Cardiac fibroblast (primary cell): ENCODE measurements around the gene ENTPD8.

Experiments used
- DNase-seq, 2 donors: peaks; one replicate each; pipeline versions ENCODE4 v3.0.0 to v3.0.0-alpha.2; 2010; ENCODE audit warnings: low read depth in 2 of 2
- H3K4me3 ChIP-seq, 2 donors: replicated peaks in 1 of 2; 1 replicate in 1 of 2; 2 replicates in 1 of 2; pipeline ENCODE4 v1.5.1; 2011; ENCODE audit warnings: low read depth in 2 of 2, low read length in 2 of 2, mild to moderate bottlenecking in 2 of 2, moderate library complexity in 1 of 2
- TF ChIP-seq, protein P1 (sequence below): IDR thresholded peaks from one replicate; pipeline ENCODE4 v1.5.1; 2011; ENCODE audit warnings: low read depth, mild to moderate bottlenecking, low read length, inconsistent platforms

ENTPD8 gene

DNA sequence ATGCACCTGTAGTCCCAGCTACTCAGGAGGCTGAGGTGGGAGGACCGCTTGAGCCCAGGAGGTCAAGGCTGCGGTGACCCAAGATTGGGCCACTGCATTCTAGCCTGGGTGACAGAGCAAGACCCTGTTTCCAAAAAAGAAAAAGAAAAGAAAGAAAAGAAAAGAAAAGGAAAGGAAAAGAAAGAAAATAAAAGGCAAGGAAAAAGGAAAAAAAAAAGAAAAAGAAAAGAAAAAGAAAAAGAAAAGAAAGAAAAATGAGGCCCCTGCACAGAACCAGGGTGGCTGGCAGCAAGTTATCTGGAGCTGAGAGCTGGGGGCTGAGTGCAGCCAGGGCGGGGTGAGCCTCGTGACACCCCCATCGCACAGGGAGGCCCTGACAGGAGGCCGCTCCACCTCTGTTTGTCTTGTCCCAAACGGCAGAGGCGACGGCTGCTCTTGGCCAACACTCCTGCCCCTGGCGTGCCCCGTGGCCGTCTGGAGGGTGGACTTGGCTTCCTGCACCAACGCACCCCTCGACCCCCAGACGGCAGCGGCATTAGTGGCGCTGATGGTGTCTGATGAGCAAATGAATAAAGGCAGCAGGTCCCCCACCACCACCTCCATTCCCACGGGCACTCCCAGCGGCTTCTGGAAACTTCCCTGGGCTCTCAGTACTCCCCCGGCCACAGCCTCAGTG lies 34.9 kb downstream of the ENTPD8 start:
- no peak overlapping the region for H3K4me3 ChIP-seq

DNA sequence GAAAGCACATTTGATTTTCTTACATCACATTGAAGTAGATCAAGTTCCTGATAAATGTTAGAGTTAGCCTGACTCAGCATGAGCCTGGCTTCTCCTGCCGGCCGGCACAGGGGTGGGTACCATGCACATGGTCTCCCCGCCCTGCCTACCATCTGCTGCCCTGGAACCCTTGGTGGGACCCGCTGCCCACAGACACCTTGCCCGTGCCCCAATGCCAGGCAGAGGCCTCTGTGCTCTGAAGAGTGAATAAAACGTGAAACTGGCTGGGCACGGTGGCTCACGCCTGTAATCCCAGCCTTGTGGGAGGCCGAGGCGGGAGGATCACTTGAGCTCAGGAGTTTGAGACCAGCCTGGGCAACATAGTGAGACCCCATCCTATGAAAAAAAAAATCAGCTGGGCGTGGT lies 35.5 kb downstream of the ENTPD8 start:
- no peak for DNase-seq
- no peak overlapping the region for H3K4me3 ChIP-seq
- TF ChIP-seq, protein P1, sequence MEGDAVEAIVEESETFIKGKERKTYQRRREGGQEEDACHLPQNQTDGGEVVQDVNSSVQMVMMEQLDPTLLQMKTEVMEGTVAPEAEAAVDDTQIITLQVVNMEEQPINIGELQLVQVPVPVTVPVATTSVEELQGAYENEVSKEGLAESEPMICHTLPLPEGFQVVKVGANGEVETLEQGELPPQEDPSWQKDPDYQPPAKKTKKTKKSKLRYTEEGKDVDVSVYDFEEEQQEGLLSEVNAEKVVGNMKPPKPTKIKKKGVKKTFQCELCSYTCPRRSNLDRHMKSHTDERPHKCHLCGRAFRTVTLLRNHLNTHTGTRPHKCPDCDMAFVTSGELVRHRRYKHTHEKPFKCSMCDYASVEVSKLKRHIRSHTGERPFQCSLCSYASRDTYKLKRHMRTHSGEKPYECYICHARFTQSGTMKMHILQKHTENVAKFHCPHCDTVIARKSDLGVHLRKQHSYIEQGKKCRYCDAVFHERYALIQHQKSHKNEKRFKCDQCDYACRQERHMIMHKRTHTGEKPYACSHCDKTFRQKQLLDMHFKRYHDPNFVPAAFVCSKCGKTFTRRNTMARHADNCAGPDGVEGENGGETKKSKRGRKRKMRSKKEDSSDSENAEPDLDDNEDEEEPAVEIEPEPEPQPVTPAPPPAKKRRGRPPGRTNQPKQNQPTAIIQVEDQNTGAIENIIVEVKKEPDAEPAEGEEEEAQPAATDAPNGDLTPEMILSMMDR = no peak

More for the DNA sequence above, 34.9 kb downstream of the ENTPD8 start:
- DNase-seq = no peak
- TF ChIP-seq, protein P1 = no peak

DNA sequence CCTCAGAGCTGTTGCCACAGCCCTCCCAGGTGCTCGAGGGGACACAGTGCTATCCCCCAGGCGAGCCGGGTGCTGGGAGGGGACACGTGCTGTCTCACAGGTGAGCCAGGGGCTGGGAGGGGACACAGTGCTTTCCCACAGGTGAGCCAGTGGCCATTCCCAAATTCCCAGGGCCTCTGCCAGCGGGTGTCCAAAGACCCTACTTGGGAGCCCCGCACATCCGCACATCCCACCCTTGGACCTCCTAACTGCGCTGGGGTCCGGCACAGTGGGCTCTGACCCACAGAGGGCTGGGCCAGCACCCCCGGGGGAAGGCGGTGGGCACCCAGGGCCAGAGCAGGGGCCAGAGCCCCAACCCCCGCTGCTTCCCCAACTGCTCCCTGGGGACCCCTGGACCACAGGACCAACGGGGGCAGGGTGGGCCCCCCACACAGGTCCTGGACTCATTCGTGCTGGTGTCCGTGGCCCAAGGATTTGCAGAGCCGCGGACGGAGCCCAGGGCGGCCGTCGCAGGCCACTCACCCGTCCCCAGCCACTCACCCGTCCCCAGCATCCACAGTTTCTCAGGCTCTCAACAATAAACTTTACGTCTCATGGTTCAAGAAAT lies 36.1 kb downstream of the ENTPD8 start:
- H3K4me3 ChIP-seq = no peak overlapping the region
- TF ChIP-seq, protein P1 = no peak
- no peak for DNase-seq

DNA sequence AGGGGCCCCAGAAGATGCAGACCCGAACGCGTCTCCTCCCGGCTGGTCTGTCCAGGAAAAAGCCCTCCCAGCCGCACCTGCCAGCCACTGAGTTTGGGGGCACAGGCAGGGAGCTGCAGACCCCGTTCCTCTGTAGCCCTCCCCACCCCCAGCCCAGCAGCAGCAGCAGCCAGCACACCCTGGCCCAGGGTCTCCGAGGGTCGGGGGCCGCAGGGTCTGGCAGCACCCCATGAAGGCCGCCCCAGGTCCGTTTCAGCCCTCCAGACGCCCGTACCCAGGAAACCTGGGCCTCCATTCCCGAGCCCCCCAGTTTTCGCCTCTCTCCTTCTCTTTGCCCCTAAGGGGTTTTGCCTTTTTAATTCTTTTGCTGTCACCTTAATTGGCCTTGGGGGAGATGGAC lies 37.9 kb downstream of the ENTPD8 start:
- TF ChIP-seq, protein P1 = no peak
- H3K4me3 ChIP-seq = no peak overlapping the region
- DNase-seq = no peak

DNA sequence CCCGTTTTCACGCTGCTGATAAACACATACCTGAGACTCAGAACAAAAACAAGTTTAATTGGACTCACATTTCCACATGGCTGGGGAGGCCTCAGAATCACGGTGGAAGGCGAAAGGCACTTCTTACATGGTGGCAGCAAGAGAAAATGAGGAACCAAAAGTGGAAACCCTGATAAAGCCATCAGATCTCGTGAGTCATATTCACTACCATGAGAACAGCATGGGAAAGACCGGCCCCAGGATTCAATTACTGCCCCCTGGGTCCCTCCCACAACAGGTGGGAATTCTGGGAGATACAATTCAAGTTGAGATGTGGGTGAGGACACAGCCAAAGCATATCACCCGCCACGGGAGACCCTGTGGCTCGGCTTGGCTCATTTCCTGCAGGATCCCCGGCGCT lies 38.4 kb downstream of the ENTPD8 start:
- no peak overlapping the region for H3K4me3 ChIP-seq
- TF ChIP-seq, protein P1 = no peak
- DNase-seq = no peak

DNA sequence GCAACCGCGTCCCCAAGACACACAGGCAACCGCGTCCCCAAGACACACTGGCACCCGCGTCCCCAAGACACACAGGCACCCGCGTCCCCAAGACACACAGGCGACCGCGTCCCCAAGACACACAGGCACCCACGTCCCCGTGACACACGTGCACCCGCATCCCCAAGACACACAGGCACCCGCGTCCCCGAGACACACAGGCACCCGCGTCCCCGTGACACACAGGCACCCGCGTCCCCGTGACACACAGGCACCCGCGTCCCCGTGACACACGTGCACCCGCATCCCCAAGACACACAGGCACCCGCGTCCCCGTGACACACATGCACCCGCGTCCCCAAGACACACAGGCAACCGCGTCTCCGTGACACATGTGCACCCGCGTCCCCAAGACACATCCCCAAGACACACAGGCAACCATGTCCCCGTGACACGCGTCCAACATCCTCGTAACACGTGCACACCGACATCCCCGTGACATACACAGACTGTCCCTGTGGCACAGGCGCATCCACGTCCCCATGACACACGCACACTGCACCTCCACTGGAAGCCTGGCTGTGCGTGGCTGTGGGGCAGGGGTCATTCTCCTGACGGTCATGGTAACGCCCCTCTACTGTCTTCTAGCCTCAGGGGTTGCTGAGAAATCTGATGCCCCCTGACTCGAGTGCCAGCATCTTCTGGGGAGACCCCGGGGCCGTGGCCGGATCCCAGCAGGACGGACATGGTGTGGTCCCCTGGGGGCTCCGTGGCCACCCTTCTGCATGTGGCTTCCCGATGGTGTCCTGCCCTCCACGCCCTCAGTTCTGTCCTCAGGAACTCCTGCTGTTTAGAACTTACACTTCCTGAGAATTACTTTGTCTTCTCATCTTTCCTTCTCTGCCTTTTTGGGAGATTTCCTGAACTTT lies 42.3 kb downstream of the ENTPD8 start:
- no peak for DNase-seq
- no peak overlapping the region for H3K4me3 ChIP-seq
- TF ChIP-seq, protein P1 = no peak
